NCI-H1694 treated with DMSO at 0.1 percent for 48 hours (cell line): ENCODE results near the gene KLK11.
"Not testable (repeated sequence)": the region's sequence is repeated elsewhere in the genome, so short reads cannot be mapped to it uniquely, and the experiment has no call there.

ENCODE experiments used
- DNase-seq: peaks from one replicate; lab custom pipeline; 2025; lab: John Stamatoyannopoulos, UW

KLK11 gene

DNA sequence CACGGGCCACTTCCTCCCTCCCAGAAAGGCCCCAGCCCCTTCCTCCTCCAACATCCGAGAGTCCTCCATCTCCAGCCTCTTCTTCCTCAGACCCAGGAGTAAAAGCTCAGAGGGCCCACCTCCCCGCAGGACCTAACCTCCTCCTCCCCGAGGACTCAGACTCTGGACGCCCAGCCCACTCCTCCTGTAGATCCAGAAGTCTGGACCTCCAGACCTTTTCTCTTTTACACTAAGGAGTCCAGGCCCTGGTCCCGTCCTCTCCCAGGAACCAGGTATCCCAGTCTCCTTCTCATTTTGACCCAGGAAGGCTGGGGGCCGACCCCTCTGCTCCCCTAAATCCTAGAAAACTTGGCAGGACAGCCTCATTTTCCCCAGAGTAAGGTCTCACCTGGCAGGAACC lies 23.1 kb downstream of the KLK11 start:
- no peak for DNase-seq

DNA sequence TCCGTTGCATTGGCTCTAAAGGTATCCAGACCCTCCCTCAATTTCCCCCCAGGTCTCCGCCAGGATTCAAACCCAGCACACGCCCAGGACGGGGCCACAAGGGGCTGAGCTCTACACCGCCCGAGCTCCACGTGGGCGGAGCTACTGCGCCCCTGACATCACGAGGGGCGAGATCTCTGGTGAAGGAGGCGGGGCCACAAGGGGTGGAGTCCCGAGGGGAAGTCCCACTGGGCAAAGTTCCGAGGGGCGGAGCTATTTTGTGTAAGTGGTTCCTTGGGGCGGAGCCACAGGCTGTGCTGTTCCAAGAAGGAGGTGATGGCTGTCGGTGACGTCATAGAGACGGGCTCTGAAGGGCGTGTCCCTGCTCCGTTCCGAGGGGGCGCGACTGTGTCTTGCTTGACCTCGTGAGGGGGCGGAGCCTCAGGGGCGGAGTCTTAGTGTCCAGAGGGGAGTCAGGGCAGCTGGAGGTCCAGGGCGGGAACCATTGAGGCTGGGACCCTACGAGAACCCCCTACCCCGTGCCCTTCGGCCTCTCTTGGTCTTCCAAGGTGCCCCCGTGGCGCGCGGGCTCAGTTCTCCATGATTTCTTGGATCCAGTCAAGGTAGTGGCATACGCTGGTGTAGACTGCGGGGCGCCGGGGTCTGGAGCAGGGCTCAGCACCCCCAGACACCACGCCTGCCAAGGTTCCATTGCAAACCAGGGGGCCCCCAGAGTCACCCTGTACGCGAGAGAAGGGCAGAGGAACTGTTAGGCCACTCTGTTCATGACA lies 23.7 kb downstream of the KLK11 start:
- no peak for DNase-seq

DNA sequence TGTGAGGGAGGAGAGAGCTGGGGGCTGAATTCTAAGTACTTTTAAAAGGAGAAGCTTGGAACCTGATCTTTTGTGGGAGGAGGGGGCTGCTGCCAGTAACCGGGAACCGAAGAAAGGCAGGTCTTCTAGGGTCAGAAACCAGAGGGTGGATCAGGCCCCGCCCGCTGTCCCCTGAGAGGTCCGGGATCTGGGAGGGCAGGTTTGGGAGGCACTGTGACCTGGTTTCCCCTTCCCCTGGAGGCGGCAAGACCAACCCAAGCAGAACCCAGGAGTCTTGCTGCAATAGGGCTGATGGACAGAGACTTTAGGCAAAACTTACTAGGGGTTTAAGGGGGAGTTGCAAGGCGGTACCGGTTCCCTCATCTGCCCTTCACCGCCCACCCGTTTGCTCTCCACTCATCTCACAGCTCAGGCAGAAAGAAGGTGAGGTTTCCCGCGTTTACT lies 24.3 kb downstream of the KLK11 start:
- DNase-seq: no peak

DNA sequence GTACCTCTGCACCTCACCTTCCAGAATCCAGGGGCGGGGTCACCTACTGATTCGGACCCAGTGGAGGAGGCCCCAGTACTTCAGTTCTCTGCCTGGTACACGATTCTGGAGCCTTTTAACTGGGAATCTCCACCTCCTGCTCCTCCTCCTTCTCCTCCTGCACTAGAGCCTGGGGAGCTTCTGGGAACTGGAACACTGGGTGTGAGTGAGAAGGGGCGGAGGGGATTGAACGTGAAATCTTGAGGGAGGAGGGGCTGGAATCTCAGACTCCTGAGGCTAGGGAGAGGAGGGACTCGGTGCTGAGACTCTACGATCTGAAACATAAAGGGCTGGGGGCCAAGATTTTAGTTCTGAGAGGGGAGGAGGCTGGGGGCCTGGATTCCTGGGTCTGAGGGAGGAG lies 24.9 kb downstream of the KLK11 start, which contains the start of gene KLK8:
Gene KLK8, minus strand, starts transcription at position 90 of the 400 bp plus-strand sequence. CDS start 437 bp downstream, outside the sequence.
- no peak for DNase-seq

DNA sequence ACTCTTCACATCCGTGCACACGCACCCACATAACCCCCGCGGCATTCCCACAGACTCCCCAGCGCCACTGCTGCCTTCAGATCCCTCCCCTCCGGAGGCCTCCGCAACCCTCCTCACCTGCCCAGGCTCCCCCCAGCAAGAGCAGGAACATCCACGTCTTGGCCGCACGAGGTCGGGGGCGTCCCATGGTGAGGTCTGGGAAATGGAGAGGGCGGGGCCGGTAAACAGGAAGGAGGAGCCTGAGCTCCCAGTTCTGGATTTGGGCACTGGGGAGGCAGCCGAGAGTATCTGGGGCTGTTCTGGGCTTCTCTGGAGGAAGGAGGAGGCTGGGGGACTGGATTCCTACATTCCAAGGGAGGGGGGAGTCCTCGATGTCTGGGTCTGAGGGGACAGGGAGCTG lies 25.4 kb downstream of the KLK11 start:
- DNase-seq: no peak

DNA sequence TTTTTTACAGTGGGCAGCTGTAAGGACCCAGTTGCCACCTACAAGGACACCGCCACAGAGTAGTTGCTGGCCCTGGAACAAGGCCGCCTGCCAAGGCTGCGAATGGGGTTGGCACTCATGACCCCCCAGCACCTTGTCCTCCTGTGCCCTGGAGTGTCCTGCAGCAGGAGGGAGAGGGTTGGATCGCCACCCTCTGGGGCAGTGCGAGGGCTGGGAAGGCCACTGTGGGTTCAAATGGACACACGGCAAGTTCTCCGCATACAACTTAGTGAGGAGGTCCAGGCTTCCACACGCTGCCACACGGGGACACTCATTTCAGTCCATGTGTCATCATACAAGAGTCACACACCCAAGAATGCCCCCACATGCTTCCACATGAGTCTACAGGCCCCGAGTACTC lies 26.0 kb downstream of the KLK11 start:
- DNase-seq: no peak

DNA sequence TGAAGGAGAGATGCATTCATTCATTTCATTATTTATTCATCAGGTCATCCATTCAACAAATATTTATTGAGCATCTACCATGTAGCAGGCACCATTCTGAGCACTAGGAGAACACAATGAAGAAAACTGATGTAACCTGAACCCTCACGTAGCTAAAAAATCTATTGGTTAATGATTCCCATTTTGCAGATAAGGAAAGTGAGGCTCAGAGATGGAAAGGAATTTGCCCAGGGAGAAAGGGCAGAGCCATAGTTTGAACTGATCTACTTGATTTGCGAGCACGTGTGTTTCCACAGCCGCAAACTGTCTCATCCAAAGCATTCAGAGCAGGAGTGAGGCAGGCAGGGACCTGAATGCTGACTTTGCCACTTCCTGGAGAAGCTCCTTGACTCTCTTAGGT lies 27.7 kb downstream of the KLK11 start:
- DNase-seq: no peak

DNA sequence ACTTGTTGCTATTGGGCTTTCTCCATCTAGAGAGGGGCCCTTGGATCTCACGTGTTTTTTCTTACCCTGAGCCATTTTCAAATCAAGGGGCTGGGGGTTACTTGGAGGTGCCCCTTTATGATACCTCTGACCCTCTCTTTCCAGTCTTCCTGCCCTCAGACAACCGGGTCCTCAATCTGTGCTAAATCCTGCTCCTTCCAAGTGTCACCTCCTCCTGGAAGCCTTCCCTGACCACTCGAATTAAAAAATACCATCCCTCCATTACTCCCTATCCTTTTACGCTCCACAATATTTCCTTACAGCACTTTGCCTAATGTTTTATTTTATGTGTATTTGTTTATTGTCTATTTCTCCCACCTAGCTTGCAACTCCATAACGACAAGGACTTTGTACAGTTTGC lies 28.4 kb downstream of the KLK11 start:
- no peak for DNase-seq

DNA sequence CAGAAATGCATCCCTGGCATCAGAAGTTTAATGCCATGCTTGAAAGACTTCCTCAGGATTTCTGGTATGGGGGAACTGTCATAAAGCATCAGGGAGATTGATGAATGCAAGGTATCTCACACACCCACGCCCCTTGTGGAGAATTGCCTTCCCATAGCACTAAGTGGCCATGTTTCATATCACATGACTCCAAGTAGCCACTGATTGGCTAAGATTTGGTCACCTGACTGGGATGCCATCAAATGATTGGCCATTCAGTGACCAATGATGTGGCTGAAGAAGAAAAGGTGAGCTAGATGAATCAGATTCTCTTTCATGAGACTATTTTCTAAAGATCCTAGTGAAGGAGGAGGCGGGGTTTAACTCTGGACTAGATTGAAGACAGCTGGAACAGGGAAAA lies 32.3 kb downstream of the KLK11 start:
- DNase-seq: no peak

DNA sequence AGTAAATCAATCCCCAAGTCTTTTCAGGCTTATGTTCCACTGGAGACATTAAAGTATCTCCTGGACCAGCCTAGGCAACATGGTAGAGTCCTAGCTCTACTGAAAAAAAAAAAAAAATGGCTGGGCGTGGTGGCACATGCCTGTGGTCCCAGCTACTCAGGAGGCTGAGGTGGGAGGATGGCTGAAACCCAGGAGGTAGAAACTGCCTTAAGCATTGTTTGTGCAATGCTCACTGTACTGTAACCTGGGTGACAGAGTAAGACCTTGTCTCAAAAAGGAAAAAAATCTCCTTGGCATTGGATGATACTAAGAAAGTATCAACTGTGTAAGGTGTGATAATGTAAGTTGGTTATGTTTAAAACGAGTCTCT lies 33.8 kb downstream of the KLK11 start:
- DNase-seq: no peak

DNA sequence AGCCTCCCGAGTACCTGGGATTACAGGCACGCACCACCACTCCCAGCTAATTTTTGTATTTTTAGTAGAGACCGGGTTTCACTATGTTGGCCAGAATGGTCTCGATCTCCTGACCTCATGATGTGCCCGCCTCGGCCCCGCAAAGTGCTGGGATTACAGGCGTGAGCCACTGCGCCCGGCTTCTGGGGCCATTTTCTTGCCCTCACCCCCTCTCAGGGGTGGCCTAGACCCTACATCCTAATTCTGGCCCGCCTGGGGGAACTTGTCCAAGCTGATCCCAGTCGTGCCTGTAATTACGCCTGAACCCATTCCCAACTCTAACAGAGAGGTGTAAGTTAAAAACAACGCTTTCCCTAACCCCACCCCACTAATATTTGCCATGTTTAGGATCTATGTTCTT lies 42.0 kb downstream of the KLK11 start:
- DNase-seq: not testable (repeated sequence)

DNA sequence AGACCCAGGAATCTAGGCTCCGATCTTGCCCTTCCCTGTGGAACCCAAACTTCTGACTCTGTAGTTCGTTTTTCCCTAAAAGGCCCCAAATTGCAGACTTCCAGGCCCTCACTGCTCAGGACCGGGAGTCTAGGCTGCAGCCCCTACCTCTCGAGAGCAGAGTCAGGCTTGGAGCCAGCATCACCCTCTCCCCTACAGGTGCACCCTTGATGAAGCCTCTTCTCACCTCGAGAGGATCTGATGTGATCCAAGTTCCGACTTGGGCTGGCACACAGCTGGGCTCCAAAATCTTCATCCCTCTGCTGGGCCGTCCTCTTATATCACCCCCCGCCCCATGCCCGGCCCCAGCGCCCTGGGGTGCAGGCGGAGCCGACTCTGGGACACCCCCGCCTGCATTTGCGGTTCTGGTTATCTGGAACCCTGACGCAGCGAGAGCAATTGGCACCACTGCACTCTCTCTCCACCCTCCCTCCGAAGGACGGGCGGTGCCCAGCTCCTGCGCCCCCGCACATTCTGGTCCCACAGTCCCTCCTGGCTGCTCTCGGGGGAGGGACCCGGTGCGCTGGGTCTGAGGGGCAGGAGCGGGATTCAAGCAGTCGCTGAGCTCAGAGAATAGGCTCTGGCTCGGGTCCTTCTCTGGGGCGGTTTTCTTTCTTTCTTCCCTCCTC lies 42.7 kb downstream of the KLK11 start, which contains the start of gene KLK7:
Gene KLK7, minus strand, starts transcription at position 293 of the 668 bp plus-strand sequence. CDS start 1,518 bp downstream, outside the sequence.
- DNase-seq: no peak

DNA sequence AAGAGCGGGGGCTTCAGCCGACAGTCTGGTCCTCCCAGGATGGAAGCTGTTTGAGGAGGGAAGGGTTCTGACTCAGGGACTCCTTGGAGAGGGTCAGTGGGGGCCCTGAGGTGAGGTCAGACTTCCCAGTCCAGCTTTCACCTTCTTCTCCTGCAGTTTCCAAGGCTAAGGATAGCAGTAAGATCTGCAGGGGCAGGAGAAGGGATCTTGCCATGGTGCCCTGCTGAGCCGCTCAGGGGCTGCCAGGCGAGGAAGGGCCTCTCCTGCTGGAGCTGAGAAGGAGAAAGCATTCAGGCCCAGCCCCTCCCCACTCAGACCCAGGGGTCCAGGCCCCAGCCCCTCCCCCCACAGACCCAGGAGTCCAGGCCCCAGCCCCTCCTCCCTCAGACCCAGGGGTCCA lies 44.2 kb downstream of the KLK11 start:
- no peak for DNase-seq

DNA sequence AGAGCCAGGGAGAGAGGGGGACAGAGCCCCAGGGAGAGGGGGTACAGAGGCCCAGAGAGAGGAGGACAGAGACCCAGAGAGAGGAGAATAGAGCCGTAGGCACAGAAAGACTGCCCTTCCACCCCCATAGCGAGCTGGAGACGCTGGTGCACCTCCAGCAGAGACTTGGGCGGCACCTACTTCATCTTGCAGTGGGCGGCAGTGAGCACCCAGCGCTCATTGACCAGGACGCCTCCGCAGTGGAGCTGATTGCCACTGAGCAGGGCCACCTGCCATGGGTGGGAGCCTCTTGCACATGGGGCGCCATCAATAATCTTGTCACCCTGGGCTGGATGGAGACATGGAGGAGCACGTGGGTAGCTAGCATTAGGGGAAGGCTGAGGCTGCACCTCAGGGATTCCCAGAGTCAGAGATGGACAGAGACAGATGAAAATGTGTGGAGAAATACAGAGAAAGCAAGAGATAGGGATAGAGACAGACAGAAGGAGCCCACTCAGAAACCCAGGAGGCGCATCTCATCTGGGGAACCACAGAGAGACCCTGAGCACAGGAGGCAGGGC lies 44.7 kb downstream of the KLK11 start:
- no peak for DNase-seq

DNA sequence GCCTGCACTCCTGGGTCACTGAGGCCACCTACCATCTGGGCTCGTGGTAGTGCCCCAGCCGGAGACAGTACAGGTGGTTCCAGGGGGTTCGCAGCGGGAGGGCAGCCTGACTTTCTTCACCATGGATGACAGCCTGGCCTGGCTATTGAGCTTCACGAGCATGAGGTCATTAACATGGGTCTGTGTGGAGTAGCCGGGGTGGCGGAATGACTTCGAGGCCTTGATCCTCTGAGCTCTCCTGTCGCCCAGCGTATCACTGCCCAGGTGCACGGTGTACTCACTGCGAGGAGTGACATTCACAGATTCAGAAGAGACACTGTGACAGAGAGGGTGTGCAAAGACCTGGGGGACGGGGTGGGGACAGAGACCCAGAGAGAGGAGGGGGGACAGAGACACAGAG lies 46.2 kb downstream of the KLK11 start:
- DNase-seq: no peak

DNA sequence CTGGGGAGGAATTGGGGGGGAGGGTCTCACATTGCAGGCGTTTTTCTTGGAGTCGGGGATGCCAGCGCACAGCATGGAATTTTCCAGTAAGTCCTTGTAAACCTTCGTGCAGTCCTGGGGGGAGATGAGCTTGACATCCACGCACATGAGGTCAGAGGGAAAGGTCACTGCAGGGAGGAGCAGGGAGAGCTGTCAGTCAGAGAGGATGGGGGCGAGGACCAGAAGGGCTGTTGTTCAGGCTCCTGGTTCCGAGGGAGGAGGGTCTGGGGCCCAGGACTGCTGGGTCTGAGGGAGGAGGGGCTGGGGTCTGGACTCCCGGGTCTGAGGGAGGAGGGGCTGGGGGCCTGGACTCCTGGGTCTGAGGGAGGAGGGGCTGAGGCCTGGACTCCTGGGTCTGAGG lies 46.7 kb downstream of the KLK11 start:
- DNase-seq: no peak

DNA sequence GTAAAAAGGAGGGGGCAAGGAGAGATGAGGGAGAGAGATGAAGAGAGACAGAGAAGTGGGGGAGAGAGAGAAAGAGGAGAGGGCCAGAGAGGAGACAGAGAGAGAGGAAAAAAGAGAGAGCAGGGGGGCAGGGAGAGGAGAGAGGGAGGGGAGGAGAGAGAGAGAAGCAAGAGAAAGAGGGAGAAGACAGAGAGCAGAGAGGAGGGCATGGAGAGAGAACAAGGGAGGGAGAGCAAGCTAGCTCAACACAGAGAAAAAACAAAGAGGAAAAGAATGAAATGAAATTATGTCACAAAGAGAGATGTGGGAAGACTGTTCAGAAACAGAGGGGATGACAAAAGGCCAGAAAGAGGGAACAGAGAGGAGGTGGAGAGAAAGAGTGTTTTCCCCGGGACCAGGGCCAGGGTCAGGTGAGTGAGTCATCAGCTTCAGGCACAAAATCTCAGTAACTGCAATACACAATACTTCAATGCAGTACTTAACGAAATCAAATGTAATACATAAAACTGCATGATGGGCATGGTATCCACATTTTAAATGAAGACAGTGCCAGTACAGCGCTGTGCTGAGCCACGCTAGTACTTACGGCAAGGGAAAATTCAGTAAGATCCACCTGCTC lies 47.5 kb downstream of the KLK11 start:
- DNase-seq: no peak

DNA sequence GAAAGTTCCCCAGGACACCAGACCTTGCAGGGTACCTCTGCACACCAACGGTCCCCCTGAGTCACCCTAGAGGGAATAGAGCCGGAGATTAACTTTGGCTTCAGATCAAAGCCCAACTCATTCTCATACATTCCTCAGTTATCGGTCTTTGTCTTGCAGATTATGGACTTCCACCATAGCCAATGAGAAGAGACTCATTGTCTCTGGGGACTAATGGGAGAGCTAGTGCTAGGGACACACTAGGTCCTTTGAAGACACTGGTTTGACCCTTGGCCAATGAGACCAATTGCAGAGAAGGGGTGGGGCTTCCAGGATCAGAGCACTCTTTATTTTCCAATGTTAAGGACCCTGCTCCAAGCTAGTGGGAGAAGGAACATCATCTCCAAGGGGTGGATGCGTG lies 48.8 kb downstream of the KLK11 start:
- DNase-seq: no peak

DNA sequence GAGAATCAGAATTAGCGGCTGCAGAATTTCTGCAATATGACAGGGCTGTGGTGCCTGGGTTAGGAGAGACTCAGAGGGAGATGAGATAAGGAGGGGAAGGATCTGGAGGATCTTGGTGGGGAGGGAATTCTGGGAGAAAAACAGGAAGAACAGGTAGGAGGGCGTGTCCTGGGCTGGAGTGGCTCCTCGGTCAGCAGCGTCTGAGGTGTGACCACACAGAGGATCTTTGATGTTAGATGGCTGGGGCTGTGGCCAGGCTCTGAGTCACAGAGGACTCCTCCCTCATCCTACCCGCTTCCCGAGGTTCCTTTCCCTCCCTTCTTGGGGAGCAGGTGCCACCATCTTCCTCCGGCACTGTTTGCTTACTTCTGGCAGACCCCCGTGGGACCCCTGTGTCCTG lies 50.6 kb downstream of the KLK11 start:
- DNase-seq: no peak

DNA sequence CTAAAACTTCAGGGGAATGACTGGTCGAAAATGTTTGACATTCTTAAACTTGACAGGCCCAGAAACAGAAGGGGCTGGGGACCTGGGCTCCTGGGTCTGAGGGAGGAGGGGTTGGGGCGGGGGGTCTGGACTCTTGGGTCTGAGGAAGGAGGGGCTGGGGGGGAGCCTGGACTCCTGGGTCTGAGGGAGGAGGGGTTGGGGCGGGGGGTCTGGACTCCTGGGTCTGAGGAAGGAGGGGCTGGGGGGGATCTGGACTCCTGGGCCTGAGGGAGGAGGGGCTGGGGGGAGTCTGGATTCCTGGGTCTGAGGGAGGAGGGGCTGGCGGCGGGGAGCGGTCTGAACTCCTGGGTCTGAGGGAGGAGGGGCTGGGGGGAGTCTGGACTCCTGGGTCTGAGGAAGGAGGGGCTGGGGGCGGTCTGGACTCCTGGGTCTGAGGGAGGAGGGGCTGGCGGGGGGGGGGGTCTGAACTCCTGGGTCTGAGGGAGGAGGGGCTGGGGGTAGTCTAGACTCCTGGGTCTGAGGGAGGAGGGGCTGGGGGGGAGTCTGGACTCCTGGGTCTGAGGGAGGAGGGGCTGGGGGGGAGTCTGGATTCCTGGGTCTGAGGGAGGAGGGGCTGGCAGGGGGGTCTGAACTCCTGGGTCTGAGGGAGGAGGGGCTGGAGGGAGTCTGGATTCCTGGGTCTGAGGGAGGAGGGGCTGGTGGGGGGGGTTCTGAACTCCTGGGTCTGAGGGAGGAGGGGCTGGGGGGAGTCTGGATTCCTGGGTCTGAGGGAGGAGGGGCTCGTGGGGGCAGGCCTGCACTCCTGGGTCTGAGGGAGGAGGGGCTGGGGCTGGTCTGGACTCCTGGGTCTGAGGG lies 51.5 kb downstream of the KLK11 start:
- no peak for DNase-seq

DNA sequence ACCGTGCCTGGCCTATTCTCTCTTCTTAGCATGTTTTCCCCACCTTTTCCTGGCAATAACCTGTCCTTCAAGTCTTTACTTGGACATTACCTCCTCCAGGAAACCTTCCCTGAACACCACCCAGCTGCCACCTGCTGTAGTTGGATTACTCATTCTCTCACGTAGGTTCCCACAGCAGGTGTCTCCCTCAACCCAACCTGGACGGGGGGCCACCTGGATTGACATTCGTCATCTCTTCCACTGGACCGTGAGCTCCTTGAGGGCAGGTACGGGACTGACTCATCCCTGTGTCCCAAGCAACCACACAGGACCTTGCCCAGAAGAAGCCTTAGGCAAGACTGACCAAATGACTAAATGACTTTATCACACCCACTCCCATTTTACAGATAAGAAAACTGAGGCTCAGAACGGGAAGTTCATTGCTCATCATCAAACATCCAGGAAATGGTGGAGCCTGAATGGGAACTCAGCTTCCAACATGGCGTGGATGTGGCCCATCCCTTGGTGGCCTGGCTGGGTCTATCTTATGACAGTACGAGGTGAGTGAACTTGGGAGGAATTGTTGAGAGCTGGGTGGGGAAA lies 53.5 kb downstream of the KLK11 start:
- no peak for DNase-seq
